Kidney (tissue), 14 donors: ENCODE data around the gene SKAP2. TPM values are rescaled to one million over a fixed set of nuclear protein-coding genes. Genes with fewer than 3 reads are reported as not detected.

Source experiments
- DNase-seq, 5 donors: peaks; one replicate each; pipeline ENCODE4 v3.0.0-alpha.2; 2013 to 2020
- FAIRE-seq: peaks from 2 replicates; lab custom pipeline; 2012; peaks lifted over from hg19 to GRCh38; lab: Jason Lieb, UNC
- H3K27ac ChIP-seq, 2 donors: one replicate each; pipeline ENCODE4 v1.7.0; 2013; ENCODE audit warnings: low read depth in 2 of 2, low read length in 2 of 2, inconsistent platforms in 1 of 2
- H3K27me3 ChIP-seq: one replicate; pipeline ENCODE4 v1.7.1; 2013; ENCODE audit warnings: low read length, inconsistent platforms; ENCODE audit not compliant: control insufficient read depth, insufficient read depth
- H3K36me3 ChIP-seq, 3 donors: one replicate each; pipeline versions ENCODE4 v1.7.0 to v1.7.1; 2013; ENCODE audit warnings: low read length in 3 of 3, control low read depth in 1 of 3, inconsistent platforms in 1 of 3; ENCODE audit not compliant: insufficient read depth in 3 of 3, control insufficient read depth in 2 of 3
- H3K4me1 ChIP-seq, 3 donors: one replicate each; pipeline versions ENCODE4 v1.7.0 to v1.7.1; 2013; ENCODE audit warnings: low read length in 3 of 3, inconsistent platforms in 1 of 3, low read depth in 1 of 3; ENCODE audit not compliant: control insufficient read depth in 2 of 3, insufficient read depth in 2 of 3
- H3K4me3 ChIP-seq, 3 donors: one replicate each; pipeline versions ENCODE4 v1.7.0 to v1.8.1; 2013; ENCODE audit warnings: low read length in 3 of 3, control low read depth in 1 of 3, inconsistent platforms in 1 of 3
- H3K9ac ChIP-seq, 3 donors: one replicate each; pipeline versions ENCODE4 v1.7.0 to v1.7.1; 2013; ENCODE audit warnings: low read length in 3 of 3, control low read depth in 1 of 3, inconsistent platforms in 1 of 3
- H3K9me3 ChIP-seq, 3 donors: one replicate each; pipeline versions ENCODE4 v1.7.0 to v1.7.1; 2013; ENCODE audit warnings: low read length in 3 of 3, control low read depth in 1 of 3, inconsistent platforms in 1 of 3; ENCODE audit not compliant: control insufficient read depth in 2 of 3, insufficient read depth in 1 of 3
- CTCF ChIP-seq: IDR thresholded peaks from 3 replicates; pipeline ENCODE4 v1.5.1; 2012; ENCODE audit warnings: mild to moderate bottlenecking, moderate library complexity, borderline replicate concordance; ENCODE audit not compliant: insufficient read depth; ENCODE audit errors: extremely low read depth
- intact Hi-C: fragments of 100-400 bp; cut with DNase I; formaldehyde crosslinking; loops from one replicate; pipeline ENCODE4 v1.11.1; 2022
- polyA plus RNA-seq: library from polyadenylated mRNA; stranded (reverse); fragments of 350-450 nt; fragmentation: Illumina TruSeq; extraction: RNeasy Lipid Tissue Mini Kit (QIAGEN cat#74804); gene quantifications from one replicate; pipeline ENCODE4 v1.2.3, GENCODE V29; 2014; ENCODE audit warnings: low read depth, low replicate concordance; ENCODE audit not compliant: insufficient read depth
- total RNA-seq: library from RNA; stranded (reverse); fragmentation: NEBNext Ultra II Directional; extraction: Animal tissue kit (Norgen Biotek cat#: 25700); gene quantifications from one replicate; pipeline ENCODE4 v1.2.1, GENCODE V29; 2021
- donor health status: control.
- donor health status: control.
- donor health status: control.
- donor health status: control.
- donor health status: control.
- donor health status: DM: yes; HTN: yes; CAD: no.
- donor health status: Normal renal cell carcinoma (clear cell type).

The SKAP2 gene
- total and polyA plus RNA-seq, 2 donors from 2014 or later, result 20.0 to 75.8 TPM

- no peak for TF ChIP-seq CTCF
- no peak for DNase-seq
- Histone ChIP-seq H3K27me3 (peaks cover 3% of the 10 kb centered on the region), H3K36me3 (no peaks in the 10 kb centered on the region), H3K4me1 (peaks cover 3 to 7% (median 5%) of the 10 kb centered on the region in 3 donors), H3K27ac (no peak overlapping the region), H3K9ac (no peak overlapping the region), H3K9me3 (no peaks in the 10 kb centered on the region), H3K4me3 (no peak overlapping the region)
- no peak for FAIRE-seq
- intact Hi-C loops, result no loop called here
These were observed 205.9 kb downstream of the SKAP2 start for GRCh38 chr7:26658389-26659084.

- no peak for TF ChIP-seq CTCF
- no peak for FAIRE-seq
- no peak overlapping the region for H3K27ac ChIP-seq
- no peak overlapping the region for H3K4me3 ChIP-seq
- H3K4me1 ChIP-seq, result peaks cover 6 to 11% (median 9%) of the 10 kb centered on the region in 3 donors
- no peaks in the 10 kb centered on the region for H3K9me3 ChIP-seq
- H3K27me3 ChIP-seq, result peaks cover 3% of the 10 kb centered on the region
- no peaks in the 10 kb centered on the region for H3K36me3 ChIP-seq
- DNase-seq, result no peak
- intact Hi-C loops, result no loop called here
- no peak overlapping the region for H3K9ac ChIP-seq
These were observed 206.6 kb downstream of the SKAP2 start for GRCh38 chr7:26657686-26658388.

GRCh38 chr7:26657206-26657641, 207.2 kb downstream of the SKAP2 start:
- Histone ChIP-seq H3K9me3 (no peaks in the 10 kb centered on the region), H3K27me3 (no peaks in the 10 kb centered on the region), H3K36me3 (no peaks in the 10 kb centered on the region), H3K9ac (no peak overlapping the region), H3K4me1 (peaks cover 6 to 11% (median 9%) of the 10 kb centered on the region in 3 donors), H3K27ac (no peak overlapping the region), H3K4me3 (no peak overlapping the region)
- DNase-seq (no peak), FAIRE-seq (no peak)
- intact Hi-C loops, result no loop called here
- no peak for TF ChIP-seq CTCF
